ENCODE results near the gene PXMP4. TPM values are rescaled to one million over a fixed set of nuclear protein-coding genes. Genes with fewer than 3 reads are reported as not detected.

PXMP4 gene
- total RNA-seq, 2 experiments from 2014 or later: 3.6 to 4.1 TPM

GRCh38 chr20:33654680-33655161 lies 65.4 kb downstream of the PXMP4 start:
- Mint-ChIP-seq H3K9me3 (no peaks in the 10 kb centered on the region), H3K27ac (no peak overlapping the region), H3K27me3 (no peaks in the 10 kb centered on the region), H3K4me3 (no peak overlapping the region), H3K4me1 (ENCODE audit: low read depth) (no peaks in the 10 kb centered on the region), H3K36me3 (ENCODE audit: low read depth) (no peaks in the 10 kb centered on the region)
- Histone ChIP-seq H3K9me3 (ENCODE audit: control insufficient read depth in 1 of 2, insufficient read depth in 1 of 2, low read length in 2 of 2) (no peaks in the 10 kb centered on the region), H3K36me3 (ENCODE audit: insufficient read depth, low read length) (no peaks in the 10 kb centered on the region), H3K27ac (ENCODE audit: low read depth in 1 of 2, low read length in 2 of 2) (no peak overlapping the region), H3K4me3 (ENCODE audit: low read length) (no peak overlapping the region), H3K4me1 (ENCODE audit: insufficient read depth, low read length) (no peaks in the 10 kb centered on the region), H3K27me3 (ENCODE audit: control insufficient read depth in 1 of 2, insufficient read depth in 2 of 2, low read length in 2 of 2) (no peaks in the 10 kb centered on the region)
- DNase-seq (no peak), ATAC-seq (ENCODE audit: poor library complexity) (no peak)
- CTCF ChIA-PET: interaction anchor here (2.8 kb wide), 1 partner anchor 12 kb away, joined by 12 read pairs; the partner anchor contains the start of gene ACTL10
- intact Hi-C loops (cut with DNase I, micrococcal nuclease): no loop called here
- no peak for TF ChIP-seq CTCF (IDR thresholded peaks at IDR 0.05)
- POLR2A ChIA-PET: no interaction called here

- Mint-ChIP-seq H3K27ac (no peak overlapping the region), H3K4me1 (ENCODE audit: low read depth) (no peaks in the 10 kb centered on the region), H3K9me3 (no peaks in the 10 kb centered on the region), H3K36me3 (ENCODE audit: low read depth) (no peaks in the 10 kb centered on the region), H3K4me3 (no peak overlapping the region), H3K27me3 (no peaks in the 10 kb centered on the region)
- Histone ChIP-seq H3K4me3 (ENCODE audit: low read length) (no peak overlapping the region), H3K27me3 (ENCODE audit: control insufficient read depth in 1 of 2, insufficient read depth in 2 of 2, low read length in 2 of 2) (no peaks in the 10 kb centered on the region), H3K4me1 (ENCODE audit: insufficient read depth, low read length) (no peaks in the 10 kb centered on the region), H3K27ac (ENCODE audit: low read depth in 1 of 2, low read length in 2 of 2) (no peak overlapping the region), H3K36me3 (ENCODE audit: insufficient read depth, low read length) (no peaks in the 10 kb centered on the region), H3K9me3 (ENCODE audit: control insufficient read depth in 1 of 2, insufficient read depth in 1 of 2, low read length in 2 of 2) (no peaks in the 10 kb centered on the region)
- no peak for TF ChIP-seq CTCF (IDR thresholded peaks at IDR 0.05)
- CTCF ChIA-PET: interaction anchor here (2.8 kb wide), 1 partner anchor 13 kb away, joined by 12 read pairs; the partner anchor contains the start of gene ACTL10
- intact Hi-C loops (cut with DNase I, micrococcal nuclease): no loop called here
- ATAC-seq (ENCODE audit: poor library complexity) (no peak), DNase-seq (peak in 1 of 14 experiments; percentile 16)
- POLR2A ChIA-PET: no interaction called here
These were observed 66.1 kb downstream of the PXMP4 start for GRCh38 chr20:33653900-33654596.

- Mint-ChIP-seq H3K4me3 (no peak overlapping the region), H3K36me3 (ENCODE audit: low read depth) (no peaks in the 10 kb centered on the region), H3K27ac (no peak overlapping the region), H3K9me3 (no peaks in the 10 kb centered on the region), H3K27me3 (no peaks in the 10 kb centered on the region), H3K4me1 (ENCODE audit: low read depth) (no peaks in the 10 kb centered on the region)
- ATAC-seq (ENCODE audit: poor library complexity) (peak; percentile 41), DNase-seq (peak in 9 of 14 experiments; percentile 24 to 61 (median 35))
- Histone ChIP-seq H3K9me3 (ENCODE audit: control insufficient read depth in 1 of 2, insufficient read depth in 1 of 2, low read length in 2 of 2) (no peaks in the 10 kb centered on the region), H3K4me3 (ENCODE audit: low read length) (no peak overlapping the region), H3K27ac (ENCODE audit: low read depth in 1 of 2, low read length in 2 of 2) (no peak overlapping the region), H3K36me3 (ENCODE audit: insufficient read depth, low read length) (no peaks in the 10 kb centered on the region), H3K4me1 (ENCODE audit: insufficient read depth, low read length) (no peaks in the 10 kb centered on the region), H3K27me3 (ENCODE audit: control insufficient read depth in 1 of 2, insufficient read depth in 2 of 2, low read length in 2 of 2) (no peaks in the 10 kb centered on the region)
- intact Hi-C loops (cut with DNase I, micrococcal nuclease): no loop called here
- peak; percentile 58 for TF ChIP-seq CTCF (IDR thresholded peaks at IDR 0.05)
- ChIA-PET CTCF (interaction anchor here (2.8 kb wide), 1 partner anchor 14 kb away, joined by 12 read pairs; the partner anchor contains the start of gene ACTL10), POLR2A (interaction anchor here (0.6 kb wide), 1 partner anchor 10 kb away, joined by 3 read pairs; no protein-coding TSS in a partner anchor)
These were observed 66.8 kb downstream of the PXMP4 start for GRCh38 chr20:33653218-33653899.

Other genes starting within 250 kb of the PXMP4 start
- 10 to 100 TPM; 17.9 to 18.6 TPM for gene CBFA2T2, start 230.2 kb downstream of the PXMP4 start, total RNA-seq
- under 1 TPM; 0.17 to 0.19 TPM for gene C20orf144, start 58.0 kb downstream of the PXMP4 start, total RNA-seq
- gene ACTL10, start 53.4 kb downstream of the PXMP4 start, total RNA-seq: under 1 TPM; 0.28 to 0.55 TPM
- 1 to 10 TPM; 8.7 to 9.2 TPM for gene NECAB3, start 45.9 kb downstream of the PXMP4 start, total RNA-seq
- gene E2F1, start 33.9 kb downstream of the PXMP4 start, total RNA-seq: 1 to 10 TPM; 1.2 to 1.6 TPM
- gene ZNF341, start 11.7 kb upstream of the PXMP4 start, total RNA-seq: 1 to 10 TPM; 2.1 to 2.7 TPM
- gene CHMP4B, start 91.0 kb upstream of the PXMP4 start, total RNA-seq: 10 to 100 TPM; 44.2 to 49.3 TPM